ENCODE data around the gene PKN2. TPM values are rescaled to one million over a fixed set of nuclear protein-coding genes. Genes with fewer than 3 reads are reported as not detected.

The PKN2 gene
- total RNA-seq = 56.4 TPM

- ATAC-seq (peak; percentile 99), DNase-seq (ENCODE audit: low spot score) (peak; percentile 98)
- intact Hi-C loops (cut with DNase I) = no loop called here
Observed at GRCh38 chr1:88683541-88684481, at the start of gene PKN2. TSS of gene PKN2 (plus strand) at chr1:88684273. CDS start at chr1:88684581, 308 bp downstream.

GRCh38 chr1:88634538-88634937 lies 49.5 kb upstream of the PKN2 start:
- no peak for ATAC-seq
- intact Hi-C loops (cut with DNase I) = no loop called here
- DNase-seq (ENCODE audit: low spot score) = no peak

- intact Hi-C loops (cut with DNase I) = no loop called here
- no peak for ATAC-seq
Observed at GRCh38 chr1:88640060-88640459, 44.0 kb upstream of the PKN2 start.

GRCh38 chr1:88645886-88646285 lies 38.2 kb upstream of the PKN2 start:
- DNase-seq (ENCODE audit: low spot score) = no peak
- intact Hi-C loops (cut with DNase I) = no loop called here
- no peak for ATAC-seq

More at GRCh38 chr1:88640060-88640459, 44.0 kb upstream of the PKN2 start:
- DNase-seq (ENCODE audit: low spot score) = no peak

- intact Hi-C loops (cut with DNase I) = no loop called here
Observed at GRCh38 chr1:88646476-88647248, 37.4 kb upstream of the PKN2 start.

GRCh38 chr1:88647249-88647645 lies 36.8 kb upstream of the PKN2 start:
- ATAC-seq (no peak), DNase-seq (ENCODE audit: low spot score) (no peak)
- intact Hi-C loops (cut with DNase I) = no loop called here

More at GRCh38 chr1:88646476-88647248, 37.4 kb upstream of the PKN2 start:
- ATAC-seq (no peak), DNase-seq (ENCODE audit: low spot score) (no peak)

- intact Hi-C loops (cut with DNase I) = no loop called here
- DNase-seq (ENCODE audit: low spot score) (no peak), ATAC-seq (no peak)
Observed at GRCh38 chr1:88647749-88648415, 36.2 kb upstream of the PKN2 start.

- intact Hi-C loops (cut with DNase I) = no loop called here
- no peak for DNase-seq (ENCODE audit: low spot score)
- ATAC-seq = no peak
Observed at GRCh38 chr1:88648706-88649105, 35.4 kb upstream of the PKN2 start.

- no peak for DNase-seq (ENCODE audit: low spot score)
- no peak for ATAC-seq
- intact Hi-C loops (cut with DNase I) = no loop called here
Observed at GRCh38 chr1:88649932-88650331, 34.1 kb upstream of the PKN2 start.

- ATAC-seq = no peak
- intact Hi-C loops (cut with DNase I) = no loop called here
- DNase-seq (ENCODE audit: low spot score) = no peak
Observed at GRCh38 chr1:88650676-88651418, 33.2 kb upstream of the PKN2 start.

- DNase-seq (ENCODE audit: low spot score) = no peak
- intact Hi-C loops (cut with DNase I) = no loop called here
- ATAC-seq = no peak
Observed at GRCh38 chr1:88655140-88655539, 28.9 kb upstream of the PKN2 start.

GRCh38 chr1:88655685-88656299 lies 28.3 kb upstream of the PKN2 start:
- ATAC-seq (no peak), DNase-seq (ENCODE audit: low spot score) (no peak)
- intact Hi-C loops (cut with DNase I) = no loop called here

GRCh38 chr1:88658419-88658818 lies 25.7 kb upstream of the PKN2 start:
- intact Hi-C loops (cut with DNase I) = no loop called here
- DNase-seq (ENCODE audit: low spot score) (no peak), ATAC-seq (no peak)

GRCh38 chr1:88659552-88659951 lies 24.5 kb upstream of the PKN2 start:
- intact Hi-C loops (cut with DNase I) = no loop called here
- DNase-seq (ENCODE audit: low spot score) (no peak), ATAC-seq (no peak)

GRCh38 chr1:88661188-88661587 lies 22.9 kb upstream of the PKN2 start:
- ATAC-seq = peak; percentile 61
- intact Hi-C loops (cut with DNase I) = no loop called here
- no peak for DNase-seq (ENCODE audit: low spot score)

- no peak for ATAC-seq
- DNase-seq (ENCODE audit: low spot score) = no peak
- intact Hi-C loops (cut with DNase I) = no loop called here
Observed at GRCh38 chr1:88661951-88662699, 21.9 kb upstream of the PKN2 start.

- ATAC-seq (no peak), DNase-seq (ENCODE audit: low spot score) (no peak)
- intact Hi-C loops (cut with DNase I) = no loop called here
Observed at GRCh38 chr1:88662723-88663122, 21.4 kb upstream of the PKN2 start.

GRCh38 chr1:88668405-88668804 lies 15.7 kb upstream of the PKN2 start:
- intact Hi-C loops (cut with DNase I) = no loop called here

More at GRCh38 chr1:88668405-88668804, 15.7 kb upstream of the PKN2 start:
- DNase-seq (ENCODE audit: low spot score) (no peak), ATAC-seq (no peak)

Data from sciatic nerve (tissue), 2 donors.